ENCODE results near the gene ZCCHC7. TPM values are rescaled to one million over a fixed set of nuclear protein-coding genes. Genes with fewer than 3 reads are reported as not detected.

Gene ZCCHC7
- polyA plus RNA-seq, 3 donors: 8.7 to 12.9 (median 12.5) TPM

GRCh38 chr9:37309136-37309535 is 188.8 kb downstream of the ZCCHC7 start:
- no peaks in the 10 kb centered on the region for H4K20me1 ChIP-seq (ENCODE audit: insufficient read depth, low read length)
- no peak overlapping the region for H3K9ac ChIP-seq (ENCODE audit: insufficient read depth, low read length, poor library complexity, severe bottlenecking)
- no peak overlapping the region for H3K4me3 ChIP-seq (replicated peaks in 1 of 3; ENCODE audit: low read depth in 2 of 3, low read length in 3 of 3)
- no peaks in the 10 kb centered on the region for H3K4me1 ChIP-seq (ENCODE audit: control insufficient read depth in 1 of 2, insufficient read depth in 2 of 2, low read length in 2 of 2)
- H3K27ac Mint-ChIP-seq: peak overlapping the region in 2 of 7 donors; percentile 23 to 42
- H3K79me2 ChIP-seq (ENCODE audit: insufficient read depth, low read length): no peaks in the 10 kb centered on the region
- peaks cover 0 to 2% (median 0%) of the 10 kb centered on the region in 3 donors for H3K27me3 Mint-ChIP-seq (ENCODE audit: low read depth in 3 of 3)
- no peak overlapping the region for H3K27ac ChIP-seq (ENCODE audit: low read depth in 1 of 2, low read length in 2 of 2)
- H3K36me3 ChIP-seq (replicated peaks in 1 of 2; ENCODE audit: control insufficient read depth in 1 of 2, insufficient read depth in 2 of 2, low read length in 2 of 2): peaks cover 7 to 20% of the 10 kb centered on the region in 2 donors
- no peaks in the 10 kb centered on the region for H3K4me1 Mint-ChIP-seq
- H3K4me3 Mint-ChIP-seq: no peak overlapping the region
- peaks cover 22 to 34% of the 10 kb centered on the region in 2 donors for H3K36me3 Mint-ChIP-seq
- H3K27me3 ChIP-seq (ENCODE audit: control insufficient read depth in 2 of 2, insufficient read depth in 2 of 2, low read length in 2 of 2): no peaks in the 10 kb centered on the region
- H3K9me3 ChIP-seq (replicated peaks in 1 of 2; ENCODE audit: control insufficient read depth in 1 of 2, insufficient read depth in 1 of 2, low read length in 2 of 2): no peaks in the 10 kb centered on the region
- no peak for DNase-seq
- H3K4me2 ChIP-seq (replicated peaks; ENCODE audit: extremely low read depth, low read length, poor library complexity, severe bottlenecking): no peak overlapping the region
- no peaks in the 10 kb centered on the region for H3K9me3 Mint-ChIP-seq
- WGBS (ENCODE audit: insufficient coverage): 100% methylated on average over 2 of the region's 3 CpGs
- no peak overlapping the region for H2AFZ ChIP-seq (ENCODE audit: insufficient read depth, low read depth, low read length, poor library complexity, severe bottlenecking)
- intact Hi-C loops (cut with micrococcal nuclease): no loop called here
- TF ChIP-seq CTCF (IDR thresholded peaks at IDR 0.05): no peak

GRCh38 chr9:37311938-37312708 is 191.7 kb downstream of the ZCCHC7 start:
- no peak for DNase-seq
- H3K4me2 ChIP-seq (replicated peaks; ENCODE audit: extremely low read depth, low read length, poor library complexity, severe bottlenecking): no peak overlapping the region
- H3K27ac Mint-ChIP-seq: no peak overlapping the region
- H3K27me3 Mint-ChIP-seq (ENCODE audit: low read depth in 3 of 3): peaks cover 0 to 2% (median 0%) of the 10 kb centered on the region in 3 donors
- no peak overlapping the region for H3K9ac ChIP-seq (ENCODE audit: insufficient read depth, low read length, poor library complexity, severe bottlenecking)
- no peaks in the 10 kb centered on the region for H3K27me3 ChIP-seq (ENCODE audit: control insufficient read depth in 2 of 2, insufficient read depth in 2 of 2, low read length in 2 of 2)
- no peaks in the 10 kb centered on the region for H3K79me2 ChIP-seq (ENCODE audit: insufficient read depth, low read length)
- intact Hi-C loops (cut with micrococcal nuclease): no loop called here
- H3K9me3 Mint-ChIP-seq: peaks cover 0 to 2% (median 0%) of the 10 kb centered on the region in 7 donors
- no peak for TF ChIP-seq CTCF (IDR thresholded peaks at IDR 0.05)
- peaks cover 0 to 9% of the 10 kb centered on the region in 2 donors for H3K36me3 ChIP-seq (replicated peaks in 1 of 2; ENCODE audit: control insufficient read depth in 1 of 2, insufficient read depth in 2 of 2, low read length in 2 of 2)
- no peak overlapping the region for H3K4me3 Mint-ChIP-seq
- H3K27ac ChIP-seq (ENCODE audit: low read depth in 1 of 2, low read length in 2 of 2): no peak overlapping the region
- H2AFZ ChIP-seq (ENCODE audit: insufficient read depth, low read depth, low read length, poor library complexity, severe bottlenecking): no peak overlapping the region
- no peaks in the 10 kb centered on the region for H3K4me1 ChIP-seq (ENCODE audit: control insufficient read depth in 1 of 2, insufficient read depth in 2 of 2, low read length in 2 of 2)
- no peaks in the 10 kb centered on the region for H3K4me1 Mint-ChIP-seq
- peaks cover 15 to 23% of the 10 kb centered on the region in 2 donors for H3K36me3 Mint-ChIP-seq
- no peaks in the 10 kb centered on the region for H3K9me3 ChIP-seq (replicated peaks in 1 of 2; ENCODE audit: control insufficient read depth in 1 of 2, insufficient read depth in 1 of 2, low read length in 2 of 2)
- H3K4me3 ChIP-seq (replicated peaks in 1 of 3; ENCODE audit: low read depth in 2 of 3, low read length in 3 of 3): no peak overlapping the region
- no CpG with 5 or more reads among the region's 3 CpGs for WGBS (ENCODE audit: insufficient coverage)
- H4K20me1 ChIP-seq (ENCODE audit: insufficient read depth, low read length): no peaks in the 10 kb centered on the region
